NCI-H345 (cell line): ENCODE data around the gene LMAN2.
"Not testable (repeated sequence)": the region's sequence is repeated elsewhere in the genome, so short reads cannot be mapped to it uniquely, and the experiment has no call there.

Source experiments
- DNase-seq: peaks from one replicate; lab custom pipeline; 2025; lab: John Stamatoyannopoulos, UW

The LMAN2 gene

DNA sequence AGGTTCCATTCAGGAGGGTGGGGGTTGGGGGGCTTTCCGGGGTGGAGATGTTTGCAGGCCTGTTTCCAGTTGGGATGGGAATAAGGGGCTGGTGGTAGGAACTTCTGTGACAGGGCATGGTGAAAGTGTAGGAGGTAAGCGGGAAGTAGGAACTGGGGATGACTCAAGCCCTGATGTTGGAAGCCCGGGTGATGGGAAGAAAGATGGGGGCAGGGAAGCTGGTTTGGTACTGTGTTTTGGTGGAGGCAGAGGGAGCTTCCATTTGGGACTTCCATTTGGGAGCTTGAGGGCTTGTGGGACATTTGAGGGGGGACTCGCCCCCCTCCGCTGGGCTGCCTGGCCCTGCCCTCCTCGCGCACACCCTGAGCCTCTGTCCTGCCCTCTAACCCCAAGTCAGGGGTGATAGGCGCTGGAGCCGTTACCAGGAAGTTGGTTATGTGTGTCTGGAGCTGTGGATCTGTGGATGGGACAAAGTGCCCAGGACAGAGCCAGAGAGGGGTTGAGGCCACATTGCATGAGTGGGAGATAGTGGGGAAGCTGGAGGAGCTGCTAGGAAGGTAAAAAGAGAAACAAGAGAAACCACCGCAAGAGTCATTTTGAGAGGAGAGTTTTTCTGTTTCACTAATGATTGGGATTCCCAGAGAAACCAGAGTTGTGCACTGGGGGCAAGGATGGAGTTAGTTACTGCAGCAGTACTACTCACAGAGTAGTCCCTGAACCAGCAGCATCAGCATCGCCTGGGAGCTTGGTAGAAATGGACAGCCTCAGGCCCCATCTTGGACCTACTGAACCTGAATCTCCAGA is 12.9 kb upstream of the LMAN2 start:
- DNase-seq, result no peak

- no peak for DNase-seq
Observed at GRCh38 chr5:177363565-177363964, 12.1 kb upstream of the LMAN2 start.

GRCh38 chr5:177362610-177363507 is 11.4 kb upstream of the LMAN2 start:
- peak; percentile 79 for DNase-seq

DNA sequence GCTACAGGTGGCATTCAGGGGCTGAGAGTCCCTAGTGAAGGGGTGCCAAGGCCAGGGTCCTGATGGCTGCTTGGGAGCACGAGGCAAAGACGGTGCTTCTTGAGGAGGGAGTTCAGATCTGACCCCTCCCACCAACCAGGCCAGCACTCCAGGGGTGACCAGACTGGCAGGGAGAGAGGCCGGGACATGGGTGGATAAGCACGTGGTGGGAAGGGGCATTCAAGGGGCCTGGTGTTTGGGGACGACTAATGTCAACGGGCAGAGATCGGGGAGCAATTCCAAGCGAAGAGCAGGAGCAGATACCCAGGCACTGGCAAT is 10.8 kb upstream of the LMAN2 start:
- no peak for DNase-seq

DNA sequence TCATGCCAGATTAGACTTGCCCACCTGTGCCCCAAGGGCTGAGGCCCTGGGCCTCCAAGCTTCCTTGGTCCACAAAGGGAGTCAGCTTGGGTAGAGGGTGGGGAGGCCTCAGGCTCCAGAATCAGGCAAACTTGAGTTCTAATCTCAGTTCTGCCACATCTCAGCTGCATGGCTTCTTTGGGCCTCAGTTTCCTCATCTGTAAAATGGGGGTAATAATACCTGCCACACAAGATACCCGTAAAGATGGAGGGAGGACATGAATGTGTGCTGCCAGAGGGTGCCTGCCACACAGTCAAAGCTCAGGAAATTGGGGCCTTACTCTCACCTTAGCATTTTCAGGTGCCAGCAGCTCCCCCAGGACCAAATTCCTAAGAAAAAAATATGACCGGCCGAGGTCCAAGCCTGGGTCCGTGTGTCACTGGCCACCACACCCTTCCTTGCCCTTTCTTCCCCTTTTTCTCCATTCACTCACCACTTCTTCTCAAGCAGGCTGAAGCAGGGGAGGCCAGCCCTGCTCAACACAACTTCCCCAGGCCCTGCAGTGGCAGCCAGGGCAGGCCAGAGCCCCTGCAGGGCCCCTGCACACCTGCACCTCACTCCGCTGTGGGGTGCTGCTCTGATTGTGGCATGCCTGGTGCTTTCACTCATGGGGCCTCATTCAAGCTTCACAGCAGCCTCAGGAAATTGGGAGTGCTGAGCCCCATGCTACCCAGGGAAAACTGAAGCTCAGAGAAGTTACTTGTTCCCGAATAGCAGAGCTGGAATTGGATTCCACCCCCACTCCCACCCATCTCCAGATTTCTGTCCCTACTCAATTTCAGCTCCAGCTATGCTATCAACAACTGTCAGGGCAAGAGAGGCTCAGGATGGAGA is 10.2 kb upstream of the LMAN2 start:
- DNase-seq, result no peak

- not testable (repeated sequence) for DNase-seq
Observed at GRCh38 chr5:177360740-177361139, 9.3 kb upstream of the LMAN2 start.

- DNase-seq, result no peak
Observed at GRCh38 chr5:177359860-177360259, 8.4 kb upstream of the LMAN2 start.

DNA sequence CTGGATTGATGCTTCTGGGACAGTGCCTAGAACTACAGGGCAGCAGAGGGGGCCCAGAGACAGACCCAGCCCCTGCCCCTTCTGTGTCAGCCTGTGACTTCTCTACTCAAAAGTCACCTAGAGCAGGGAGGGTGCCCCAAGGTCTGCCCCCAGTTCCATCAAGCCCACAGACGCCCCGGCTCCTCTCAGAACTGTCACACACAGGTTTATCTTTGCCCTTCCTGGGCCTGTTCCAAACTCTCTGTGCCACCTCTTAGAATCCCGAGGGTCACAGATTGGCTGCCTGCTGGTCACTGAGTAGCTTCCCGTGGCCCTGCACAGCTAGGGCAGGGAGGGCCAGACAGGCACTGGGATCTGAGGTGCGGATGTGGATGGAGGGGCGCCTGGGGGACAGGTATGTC is 8.0 kb upstream of the LMAN2 start:
- DNase-seq, result no peak

DNA sequence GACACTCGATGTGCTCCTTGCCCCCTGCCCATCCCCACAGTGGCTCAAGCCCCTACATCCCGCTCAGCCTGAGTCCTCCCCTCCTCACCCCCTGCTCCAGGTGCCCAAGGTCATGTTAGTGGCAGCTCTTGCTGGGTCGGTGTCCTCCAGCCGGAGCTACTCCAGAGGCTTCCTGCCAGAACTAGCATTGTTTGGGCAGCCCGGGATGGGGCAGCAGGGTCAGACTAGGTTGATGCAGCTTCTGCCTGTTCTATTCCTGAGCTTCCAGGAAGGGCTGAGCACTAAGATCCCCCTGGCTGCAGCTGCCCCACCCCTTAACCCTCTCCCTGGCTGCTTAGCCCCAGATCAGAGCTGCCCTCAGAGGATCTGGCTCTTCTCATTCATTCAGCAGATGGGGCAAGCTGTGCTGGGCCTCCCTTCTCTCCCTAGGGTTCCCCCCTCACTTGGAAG is 6.9 kb upstream of the LMAN2 start:
- no peak for DNase-seq

DNA sequence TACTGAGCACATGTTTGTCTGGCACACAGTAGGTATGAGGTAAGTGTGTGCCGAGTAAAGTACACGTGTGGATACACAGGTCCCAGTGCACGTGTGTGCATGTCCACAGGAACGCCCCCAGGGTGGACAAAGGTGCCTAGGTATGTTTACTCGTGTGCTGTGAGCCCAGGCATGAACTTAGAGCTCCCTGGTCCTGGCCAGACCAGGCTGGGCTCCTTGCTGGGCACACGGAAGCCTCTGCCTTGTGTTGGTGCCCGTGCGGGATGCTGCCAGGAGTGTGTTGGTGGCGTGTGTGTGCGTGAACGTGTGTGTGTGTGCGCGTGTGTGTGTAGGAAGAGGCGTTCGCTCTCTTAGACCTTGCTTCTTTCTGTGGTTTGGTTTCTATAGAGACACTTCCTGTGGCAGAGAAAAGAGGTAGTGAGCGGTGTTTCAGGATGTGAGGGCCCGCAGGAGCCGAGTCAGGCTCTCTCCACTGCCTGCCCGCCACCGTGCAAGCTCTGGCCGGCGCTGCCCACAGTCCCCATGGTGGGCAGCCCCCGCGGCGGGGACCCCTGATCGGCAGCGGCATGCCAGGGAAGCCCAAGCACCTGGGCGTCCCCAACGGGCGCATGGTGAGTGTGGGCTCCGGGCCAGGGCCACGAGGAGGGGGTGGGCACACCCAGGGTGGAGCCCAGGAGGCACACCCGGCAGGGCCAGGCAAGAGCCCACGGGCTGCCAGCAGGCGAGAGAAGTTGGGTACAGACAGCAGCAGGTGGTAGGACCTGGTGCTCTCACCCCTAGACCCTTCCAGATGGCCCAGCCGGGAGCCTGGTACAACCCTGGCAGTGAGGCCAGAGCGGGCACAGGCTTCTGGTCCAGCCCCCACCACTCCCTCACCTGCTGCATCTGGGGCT is 6.2 kb upstream of the LMAN2 start, which contains the start of gene RGS14:
Gene RGS14, plus strand, starts transcription at position 466 of the 893 bp plus-strand sequence. Its CDS starts 101 bp downstream, at position 567.
- DNase-seq, result peak; percentile 50

GRCh38 chr5:177357146-177357458 is 5.6 kb upstream of the LMAN2 start:
- DNase-seq, result no peak

DNA sequence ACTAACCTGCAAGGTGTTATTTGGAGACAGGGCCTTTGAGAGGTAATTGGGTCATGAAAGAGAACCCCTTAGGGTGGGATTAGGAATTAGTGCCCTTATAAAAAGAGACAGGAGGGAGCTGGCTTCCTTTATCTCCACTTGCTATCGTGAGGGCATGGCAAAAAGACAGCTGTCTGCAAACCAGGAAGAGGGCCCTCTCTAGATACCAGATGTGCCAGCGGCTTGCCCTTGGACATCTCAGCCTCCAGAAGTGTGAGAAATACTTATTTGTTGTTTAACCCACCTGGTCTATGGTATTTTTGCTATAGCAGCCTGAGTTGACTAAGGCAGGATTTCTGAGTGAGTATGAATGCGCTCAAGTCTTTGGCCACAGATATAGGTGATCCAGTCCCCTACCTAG is 5.3 kb upstream of the LMAN2 start:
- DNase-seq, result no peak

DNA sequence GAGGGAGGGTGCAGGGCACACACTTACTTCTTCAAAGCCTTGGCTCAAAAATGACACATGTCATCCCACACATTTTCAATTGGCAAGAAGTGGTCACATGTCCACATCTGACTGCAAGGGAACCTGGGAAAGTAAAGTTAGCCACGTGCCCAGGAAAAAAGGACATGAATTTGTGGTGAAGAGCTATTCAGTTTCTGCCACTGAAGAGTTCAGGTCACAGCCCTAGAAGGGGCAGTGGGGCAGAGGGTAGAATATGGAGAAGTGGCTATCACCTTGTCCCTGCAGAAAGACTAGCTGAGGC is 4.3 kb upstream of the LMAN2 start:
- no peak for DNase-seq

DNA sequence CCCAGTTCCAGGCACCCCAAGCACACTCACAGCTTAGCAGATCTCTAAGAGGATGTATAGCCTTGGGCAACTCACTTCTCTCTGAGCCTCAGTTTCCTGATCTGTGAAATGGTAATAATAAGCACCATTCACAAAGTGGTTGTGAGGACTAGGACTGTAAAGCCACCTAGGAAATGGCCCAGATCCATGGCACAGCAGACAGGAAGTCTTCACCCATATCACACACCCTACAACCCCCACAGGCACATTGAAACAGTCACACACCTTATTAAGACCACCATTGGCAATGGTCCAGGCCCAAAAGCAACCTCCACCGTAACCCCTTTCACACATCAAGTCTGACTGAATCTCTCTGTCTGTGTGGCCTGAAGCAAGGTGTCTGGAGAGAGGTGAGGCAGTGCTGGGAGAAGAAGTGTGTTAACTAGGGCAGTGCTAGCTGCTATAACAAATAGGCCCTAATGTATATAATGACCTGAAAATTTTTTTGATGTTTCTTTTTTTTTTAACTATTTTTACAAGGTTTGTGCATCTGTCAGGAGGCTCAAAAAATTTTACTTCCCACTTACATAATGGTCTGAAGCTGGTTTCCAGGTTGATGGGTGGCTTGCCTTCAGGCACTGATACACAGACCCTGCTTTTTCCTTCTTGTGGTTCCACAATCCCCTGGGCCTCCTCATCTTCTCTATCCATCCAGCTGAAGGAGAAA is 3.8 kb upstream of the LMAN2 start:
- no peak for DNase-seq

DNA sequence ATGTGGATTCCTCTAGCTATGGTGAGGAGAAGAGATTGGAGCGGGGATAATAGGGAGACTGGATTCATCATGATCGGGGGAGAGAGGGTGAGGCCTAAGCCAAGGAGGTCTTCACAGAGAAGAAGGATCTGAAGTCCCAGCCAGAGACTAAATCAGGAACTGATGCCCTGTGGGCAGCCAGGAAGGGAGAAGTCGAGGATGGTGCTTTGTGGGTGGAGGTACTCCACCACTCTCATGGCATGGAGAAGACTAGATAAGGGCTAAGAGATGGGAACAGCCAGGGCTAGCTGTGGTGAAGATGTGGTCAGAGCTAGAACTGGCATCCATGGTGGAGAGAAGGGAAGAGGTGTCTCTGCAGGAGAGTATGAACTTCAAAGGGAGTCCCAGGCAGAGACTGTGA is 3.2 kb upstream of the LMAN2 start:
- DNase-seq, result no peak

GRCh38 chr5:177354256-177354655 is 2.8 kb upstream of the LMAN2 start:
- DNase-seq, result no peak

- no peak for DNase-seq
Observed at GRCh38 chr5:177353093-177353492, 1.6 kb upstream of the LMAN2 start.

DNA sequence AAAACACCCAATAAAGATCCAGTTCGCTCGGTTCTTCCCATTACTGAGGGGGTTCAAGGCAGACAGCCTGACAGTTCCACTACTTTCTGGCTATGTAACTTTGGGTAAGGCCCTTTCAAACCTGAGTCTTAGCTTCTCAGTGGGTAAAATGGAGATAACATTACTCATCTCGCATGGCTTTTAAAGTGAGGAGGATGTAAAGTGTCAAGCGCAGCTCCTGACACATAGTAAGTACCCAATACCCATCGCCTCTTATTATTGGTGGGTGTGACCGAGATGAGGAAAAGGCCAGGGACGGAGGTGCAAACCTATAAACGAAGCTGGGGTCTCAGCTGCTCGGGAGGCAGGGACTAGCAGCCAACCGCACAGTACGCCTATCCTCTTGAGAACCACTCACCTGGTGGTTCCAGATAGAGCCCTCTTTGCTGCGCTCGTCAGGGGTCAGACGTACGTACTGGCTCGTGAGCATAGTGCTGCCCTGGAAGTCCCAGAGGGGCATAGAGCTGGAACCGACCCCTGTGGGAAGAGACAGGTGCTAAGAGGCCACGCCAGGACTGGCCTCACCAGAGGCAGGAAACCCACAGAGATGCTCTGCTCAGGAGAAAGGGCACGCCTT is 584 bp downstream of the LMAN2 start:
- DNase-seq, result no peak

DNA sequence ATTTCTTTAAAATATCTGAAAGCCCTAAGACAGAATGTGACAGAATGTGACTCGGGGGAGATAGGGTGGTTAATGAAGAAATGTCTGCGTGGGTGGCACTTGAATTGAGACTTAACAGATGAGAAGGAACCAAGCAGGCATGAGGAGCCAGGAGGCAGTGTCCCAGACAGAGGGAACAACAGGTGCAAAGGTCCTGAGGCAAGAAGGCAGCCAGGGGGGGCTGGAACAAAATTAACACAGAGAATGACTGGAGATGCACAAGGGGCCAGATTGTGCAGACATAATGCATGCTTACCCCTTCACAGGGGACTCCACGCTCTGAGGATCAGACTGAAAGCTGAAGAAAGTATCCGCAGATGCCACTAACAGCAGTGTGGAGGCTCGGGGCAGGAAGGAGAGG is 1.7 kb downstream of the LMAN2 start:
- no peak for DNase-seq

DNA sequence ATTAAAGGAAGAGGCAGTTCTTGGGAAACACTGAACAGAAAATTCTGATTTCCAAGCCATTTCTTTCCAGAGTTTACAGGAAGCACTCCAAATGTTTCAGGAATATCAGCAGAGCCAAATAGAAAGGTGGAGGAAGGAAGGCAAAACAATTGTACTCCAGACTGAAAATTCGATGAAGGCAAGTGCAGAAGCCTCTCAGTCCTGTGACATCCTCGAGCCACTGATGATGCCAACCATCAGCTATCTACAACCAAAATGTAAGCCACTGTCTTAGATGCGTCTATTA is 2.2 kb downstream of the LMAN2 start:
- DNase-seq, result no peak

GRCh38 chr5:177347699-177348098 is 3.8 kb downstream of the LMAN2 start:
- no peak for DNase-seq
